ENCODE measurements around the gene CXADR.

CXADR gene

GRCh38 chr21:17539323-17539722 lies 26.5 kb downstream of the CXADR start:
- H3K4me3 ChIP-seq (ENCODE audit: low read depth, low read length): no peak overlapping the region

DNA sequence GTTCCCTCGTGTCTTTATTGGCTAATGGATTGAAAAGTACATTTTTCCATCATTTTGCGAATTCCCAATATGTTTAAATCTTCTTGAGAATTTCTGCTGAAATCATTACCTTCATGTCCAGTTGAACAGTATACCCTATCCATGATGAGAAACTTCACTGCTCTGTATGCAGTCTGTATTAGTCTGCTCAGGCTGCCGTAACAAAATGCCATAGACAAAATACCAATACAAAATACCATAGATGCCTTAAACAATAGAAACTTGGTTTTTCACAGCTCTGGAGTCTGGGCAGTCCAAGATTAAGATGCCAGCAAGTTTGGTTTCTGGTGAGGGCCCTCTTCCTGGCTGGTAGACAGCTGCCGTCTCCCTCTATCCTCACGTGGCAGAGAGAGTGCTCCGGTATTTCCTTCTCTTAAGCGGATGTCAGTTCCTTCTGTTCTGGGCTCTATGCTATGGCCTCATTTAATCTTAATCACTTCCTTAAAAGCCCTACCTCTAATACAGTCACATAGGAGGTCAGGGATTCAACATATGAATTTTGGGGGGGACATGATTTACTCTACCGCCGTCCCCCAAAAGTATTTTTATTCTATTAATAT lies 27.0 kb downstream of the CXADR start:
- no peak overlapping the region for H3K4me3 ChIP-seq (ENCODE audit: low read depth, low read length)

DNA sequence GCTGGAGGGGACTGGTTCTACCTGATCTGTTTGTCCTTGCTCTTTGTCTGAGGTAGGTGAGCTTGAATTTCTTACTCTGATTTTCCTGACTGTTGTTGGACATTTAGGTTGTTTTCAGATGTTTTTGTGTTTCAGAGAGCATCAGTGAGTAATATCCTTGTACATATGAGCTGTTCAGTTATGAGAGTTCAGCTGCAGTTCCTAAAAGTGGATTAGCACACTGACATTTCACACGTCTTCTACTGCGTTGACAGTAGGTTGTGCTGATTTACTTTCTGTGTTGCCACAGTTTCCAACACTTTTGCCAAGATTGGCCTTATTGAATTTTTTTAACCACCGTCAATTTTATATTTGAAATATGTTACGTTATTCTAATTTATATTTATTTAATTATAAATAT lies 27.7 kb downstream of the CXADR start:
- no peak overlapping the region for H3K4me3 ChIP-seq (ENCODE audit: low read depth, low read length)

- no peak overlapping the region for H3K4me3 ChIP-seq (ENCODE audit: low read depth, low read length)
Measured at GRCh38 chr21:17542371-17543011, 29.6 kb downstream of the CXADR start.

GRCh38 chr21:17545007-17545406 lies 32.2 kb downstream of the CXADR start:
- H3K4me3 ChIP-seq (ENCODE audit: low read depth, low read length): no peak overlapping the region

DNA sequence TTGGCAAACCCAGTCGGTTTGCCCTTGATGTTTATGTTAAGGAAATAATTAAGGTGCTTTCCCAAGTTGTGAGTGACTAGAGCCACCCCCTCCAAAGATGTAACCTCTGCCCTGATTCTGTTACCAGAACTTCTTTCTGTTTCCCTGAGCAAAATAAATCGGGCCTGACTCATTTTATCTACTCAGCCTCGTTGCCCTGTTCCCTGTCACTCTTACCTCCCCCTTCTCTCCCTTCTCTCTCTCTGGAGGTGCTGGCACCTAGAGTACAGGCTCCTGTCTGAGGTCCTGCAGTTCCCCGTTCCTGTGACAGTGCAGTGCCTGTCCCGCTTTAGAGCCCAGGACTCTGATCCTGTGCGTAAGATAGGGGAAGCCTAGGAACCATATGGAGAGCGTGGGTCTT lies 35.4 kb downstream of the CXADR start:
- H3K4me3 ChIP-seq (ENCODE audit: low read depth, low read length): no peak overlapping the region

DNA sequence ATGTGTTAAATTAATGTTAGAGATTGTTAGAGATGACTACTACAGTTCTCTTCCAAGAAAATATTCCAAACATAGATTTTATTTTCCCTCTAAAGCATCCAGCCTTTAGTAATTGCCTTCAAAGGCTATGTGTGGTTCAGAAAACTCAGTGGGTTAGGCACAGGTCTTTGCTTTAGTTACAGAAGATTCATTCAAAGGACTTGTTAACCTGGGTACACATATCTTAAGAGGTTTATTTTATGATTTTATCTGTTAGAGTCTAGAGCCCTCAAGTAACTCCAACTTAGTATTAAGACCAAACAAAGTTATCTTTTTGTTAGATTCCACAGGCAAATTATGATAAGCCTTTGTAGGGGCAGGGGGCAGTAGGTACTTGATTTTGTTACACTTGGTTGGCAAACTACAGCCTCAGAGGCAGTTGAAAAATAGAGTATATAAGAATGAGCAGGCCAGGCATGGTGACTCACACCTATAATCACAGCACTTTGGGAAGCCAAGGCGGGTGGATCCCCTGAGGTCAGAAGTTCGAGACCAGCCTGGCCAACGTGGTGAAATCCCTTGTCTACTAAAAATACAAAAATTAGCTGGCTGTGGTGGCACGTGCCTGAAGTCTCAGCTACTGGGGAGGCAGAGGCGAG lies 37.9 kb downstream of the CXADR start:
- no peak overlapping the region for H3K4me3 ChIP-seq (ENCODE audit: low read depth, low read length)

DNA sequence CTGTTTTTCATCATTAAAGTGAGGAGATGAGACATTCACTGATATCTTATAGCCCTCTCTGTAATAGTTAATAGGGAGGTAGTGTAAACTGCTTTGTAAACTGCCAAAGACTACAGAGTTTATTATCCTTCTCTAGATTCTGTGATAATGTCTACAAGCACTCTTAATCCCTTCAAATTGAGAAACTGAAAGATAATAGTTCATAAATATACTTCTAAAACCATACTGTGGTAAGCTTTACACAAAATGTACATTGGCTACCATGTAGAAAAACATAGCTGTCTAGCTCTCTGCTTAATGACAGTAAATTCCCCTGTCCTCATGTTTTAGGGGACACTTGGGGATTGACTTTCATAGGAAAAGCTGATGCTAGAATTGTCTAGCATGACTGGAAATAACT lies 39.6 kb downstream of the CXADR start:
- no peak overlapping the region for H3K4me3 ChIP-seq (ENCODE audit: low read depth, low read length)

GRCh38 chr21:17554120-17554519 lies 41.3 kb downstream of the CXADR start:
- H3K4me3 ChIP-seq (ENCODE audit: low read depth, low read length): no peak overlapping the region

GRCh38 chr21:17554679-17555465 lies 42.0 kb downstream of the CXADR start:
- no peak overlapping the region for H3K4me3 ChIP-seq (ENCODE audit: low read depth, low read length)

DNA sequence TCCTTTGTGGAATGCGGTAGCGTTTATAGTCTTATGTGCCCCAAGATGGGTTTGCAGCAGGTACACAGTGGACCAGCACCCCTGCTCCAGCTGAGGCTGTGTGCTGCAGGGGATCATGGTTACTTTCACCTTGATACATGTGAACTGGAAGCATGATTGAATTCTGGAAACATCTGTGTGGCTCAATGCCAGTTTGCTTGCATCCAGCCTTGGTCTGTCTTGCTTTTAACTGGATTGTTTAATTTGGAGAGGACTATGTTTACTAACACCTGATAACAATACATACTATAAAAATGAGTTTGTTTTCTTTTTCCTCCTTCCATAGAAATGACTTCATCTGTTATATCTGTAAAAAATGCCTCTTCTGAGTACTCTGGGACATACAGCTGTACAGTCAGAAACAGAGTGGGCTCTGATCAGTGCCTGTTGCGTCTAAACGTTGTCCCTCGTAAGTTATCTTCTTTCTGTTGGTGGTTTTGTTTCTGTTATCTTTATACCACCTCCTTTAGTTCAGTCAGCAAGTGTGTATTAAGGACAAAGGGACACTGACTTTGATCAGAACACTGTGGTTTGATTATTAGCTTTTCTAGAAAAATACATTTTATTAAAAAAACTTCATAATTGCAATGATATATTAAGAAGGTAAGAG lies 47.7 kb downstream of the CXADR start:
- no peak overlapping the region for H3K4me3 ChIP-seq (ENCODE audit: low read depth, low read length)

- H3K4me3 ChIP-seq (ENCODE audit: low read depth, low read length): no peak overlapping the region
Measured at GRCh38 chr21:17570786-17571185, 57.9 kb downstream of the CXADR start.

DNA sequence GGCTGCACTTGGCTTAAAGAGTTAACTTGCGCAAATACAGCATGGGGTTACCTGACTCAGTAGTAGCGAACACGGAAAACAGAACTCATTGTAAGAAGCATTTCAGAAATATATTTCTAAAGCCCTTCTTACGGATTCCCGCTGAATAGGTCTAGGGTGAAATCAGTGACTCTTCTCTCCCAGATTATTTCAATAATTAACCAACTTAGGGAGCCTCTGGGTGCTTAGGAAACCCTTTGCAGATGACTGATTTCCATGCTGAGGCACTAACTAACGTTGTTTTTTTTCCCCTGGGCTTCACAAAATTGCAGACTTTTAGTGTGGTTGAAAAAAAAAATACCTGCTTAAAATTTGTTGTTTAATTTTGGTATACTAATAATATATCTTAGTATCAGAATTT lies 59.6 kb downstream of the CXADR start:
- H3K4me3 ChIP-seq (ENCODE audit: low read depth, low read length): no peak overlapping the region

GRCh38 chr21:17575076-17575475 lies 62.2 kb downstream of the CXADR start:
- H3K4me3 ChIP-seq (ENCODE audit: low read depth, low read length): no peak overlapping the region

GRCh38 chr21:17576080-17576835 lies 63.4 kb downstream of the CXADR start:
- no peak overlapping the region for H3K4me3 ChIP-seq (ENCODE audit: low read depth, low read length)

DNA sequence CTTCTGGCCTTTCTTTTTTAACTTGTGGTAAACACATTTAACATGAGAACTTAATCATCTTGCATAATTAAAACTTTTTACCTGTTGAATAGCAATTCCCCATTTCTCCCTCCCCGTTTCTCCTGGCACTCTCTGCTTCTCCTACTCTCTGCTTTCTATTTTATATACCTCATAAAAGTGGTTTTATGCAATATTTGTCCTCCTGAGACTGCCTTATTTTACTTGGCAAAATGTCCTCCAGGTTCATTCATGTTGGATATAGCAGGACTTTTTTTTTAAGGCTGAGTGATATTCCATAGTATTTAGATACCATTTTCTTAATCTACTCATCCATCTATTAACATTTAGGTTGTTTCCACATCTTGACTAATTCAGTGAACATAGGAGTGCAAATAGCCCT lies 64.9 kb downstream of the CXADR start:
- no peak overlapping the region for H3K4me3 ChIP-seq (ENCODE audit: low read depth, low read length)

DNA sequence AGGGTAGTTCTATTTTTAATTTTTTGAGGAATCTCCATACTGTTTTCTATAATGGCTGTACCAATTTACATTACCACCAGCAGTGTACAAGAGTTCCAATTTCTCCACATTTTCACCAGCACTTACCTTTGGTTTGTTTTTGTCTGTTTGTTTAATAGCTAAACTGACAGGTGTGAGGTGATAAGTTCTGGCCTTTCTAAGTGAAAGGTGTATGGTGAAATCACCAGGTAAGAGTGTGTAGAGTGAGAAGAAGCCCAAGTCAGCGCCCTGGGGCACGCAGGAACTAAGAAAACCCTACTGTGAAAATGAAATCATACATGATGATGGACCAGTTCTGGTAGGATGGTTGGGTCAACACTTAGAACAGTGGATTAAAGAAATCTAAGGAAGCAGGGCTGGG lies 65.3 kb downstream of the CXADR start:
- no peak overlapping the region for H3K4me3 ChIP-seq (ENCODE audit: low read depth, low read length)

GRCh38 chr21:17578876-17579275 lies 66.0 kb downstream of the CXADR start:
- H3K4me3 ChIP-seq (ENCODE audit: low read depth, low read length): no peak overlapping the region

- no peak overlapping the region for H3K4me3 ChIP-seq (ENCODE audit: low read depth, low read length)
Measured at GRCh38 chr21:17580319-17580718, 67.5 kb downstream of the CXADR start.

DNA sequence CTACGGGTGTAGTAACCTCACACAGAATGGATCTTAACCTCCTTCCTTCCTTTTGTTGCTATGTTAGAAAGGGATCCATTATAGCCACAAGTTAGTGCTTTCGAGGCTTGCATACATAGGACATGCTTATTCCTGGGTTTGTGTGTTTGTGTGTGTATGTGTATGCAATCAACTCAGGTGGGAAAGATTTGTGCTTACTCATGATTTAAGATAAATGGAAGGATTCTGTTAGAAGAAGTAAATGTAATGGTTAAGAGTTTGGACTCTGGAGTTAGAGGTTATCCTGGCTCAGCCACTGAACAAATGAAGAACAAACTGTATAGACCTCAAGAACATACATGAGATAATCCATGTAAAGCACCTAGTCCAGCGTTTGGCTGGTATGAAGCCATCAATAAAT lies 71.1 kb downstream of the CXADR start:
- no peak overlapping the region for H3K4me3 ChIP-seq (ENCODE audit: low read depth, low read length)

All from iPS-11a (cell line).